Immature natural killer cell (primary cell): Measurements from ENCODE around the gene FCER2. TPM values are rescaled to one million over a fixed set of nuclear protein-coding genes. Genes with fewer than 3 reads are reported as not detected.
"Not testable (repeated sequence)": the region's sequence is repeated elsewhere in the genome, so short reads cannot be mapped to it uniquely, and the experiment has no call there.

Source experiments
- DNase-seq, 3 donors: peaks; one replicate each; pipeline ENCODE4 v3.0.0; 2022; ENCODE audit warnings: mixed read lengths in 1 of 3
- H3K27ac Mint-ChIP-seq, 6 donors: one replicate each; pipeline ENCODE4 v1.8.0; 2020; ENCODE audit warnings: mixed read lengths in 6 of 6, mild to moderate bottlenecking in 5 of 6, inconsistent platforms in 4 of 6, moderate library complexity in 3 of 6
- H3K27me3 Mint-ChIP-seq, 3 donors: one replicate each; pipeline ENCODE4 v1.8.0; 2020 to 2021; ENCODE audit warnings: low read depth in 3 of 3, mild to moderate bottlenecking in 3 of 3, mixed read lengths in 3 of 3, moderate library complexity in 3 of 3, inconsistent platforms in 1 of 3
- H3K36me3 Mint-ChIP-seq, 3 donors: one replicate each; pipeline ENCODE4 v1.8.0; 2020; ENCODE audit warnings: mixed read lengths in 3 of 3, inconsistent platforms in 2 of 3, mild to moderate bottlenecking in 2 of 3
- H3K4me1 Mint-ChIP-seq, 2 donors: one replicate each; pipeline ENCODE4 v1.8.0; 2020; ENCODE audit warnings: inconsistent platforms in 2 of 2, mild to moderate bottlenecking in 2 of 2, mixed read lengths in 2 of 2, moderate library complexity in 1 of 2
- H3K4me3 Mint-ChIP-seq, 5 donors: one replicate each; pipeline ENCODE4 v1.8.0; 2020; ENCODE audit warnings: mild to moderate bottlenecking in 5 of 5, mixed read lengths in 5 of 5, inconsistent platforms in 3 of 5, moderate library complexity in 3 of 5
- H3K9me3 Mint-ChIP-seq, 6 donors: one replicate each; pipeline ENCODE4 v1.8.0; 2020; ENCODE audit warnings: mild to moderate bottlenecking in 6 of 6, mixed read lengths in 6 of 6, inconsistent platforms in 4 of 6, moderate library complexity in 3 of 6
- polyA plus RNA-seq, 3 donors: library from polyadenylated mRNA; unstranded; fragments of 300-500 nt; fragmentation: Illumina TruSeq; gene quantifications; one replicate each; pipeline ENCODE4 v1.2.3, GENCODE V29; 2021

The FCER2 gene, protein sequence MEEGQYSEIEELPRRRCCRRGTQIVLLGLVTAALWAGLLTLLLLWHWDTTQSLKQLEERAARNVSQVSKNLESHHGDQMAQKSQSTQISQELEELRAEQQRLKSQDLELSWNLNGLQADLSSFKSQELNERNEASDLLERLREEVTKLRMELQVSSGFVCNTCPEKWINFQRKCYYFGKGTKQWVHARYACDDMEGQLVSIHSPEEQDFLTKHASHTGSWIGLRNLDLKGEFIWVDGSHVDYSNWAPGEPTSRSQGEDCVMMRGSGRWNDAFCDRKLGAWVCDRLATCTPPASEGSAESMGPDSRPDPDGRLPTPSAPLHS
- under 1 TPM in 2 of 3 donors, not detected in 1; 0.29 to 0.50 TPM for polyA plus RNA-seq

DNA sequence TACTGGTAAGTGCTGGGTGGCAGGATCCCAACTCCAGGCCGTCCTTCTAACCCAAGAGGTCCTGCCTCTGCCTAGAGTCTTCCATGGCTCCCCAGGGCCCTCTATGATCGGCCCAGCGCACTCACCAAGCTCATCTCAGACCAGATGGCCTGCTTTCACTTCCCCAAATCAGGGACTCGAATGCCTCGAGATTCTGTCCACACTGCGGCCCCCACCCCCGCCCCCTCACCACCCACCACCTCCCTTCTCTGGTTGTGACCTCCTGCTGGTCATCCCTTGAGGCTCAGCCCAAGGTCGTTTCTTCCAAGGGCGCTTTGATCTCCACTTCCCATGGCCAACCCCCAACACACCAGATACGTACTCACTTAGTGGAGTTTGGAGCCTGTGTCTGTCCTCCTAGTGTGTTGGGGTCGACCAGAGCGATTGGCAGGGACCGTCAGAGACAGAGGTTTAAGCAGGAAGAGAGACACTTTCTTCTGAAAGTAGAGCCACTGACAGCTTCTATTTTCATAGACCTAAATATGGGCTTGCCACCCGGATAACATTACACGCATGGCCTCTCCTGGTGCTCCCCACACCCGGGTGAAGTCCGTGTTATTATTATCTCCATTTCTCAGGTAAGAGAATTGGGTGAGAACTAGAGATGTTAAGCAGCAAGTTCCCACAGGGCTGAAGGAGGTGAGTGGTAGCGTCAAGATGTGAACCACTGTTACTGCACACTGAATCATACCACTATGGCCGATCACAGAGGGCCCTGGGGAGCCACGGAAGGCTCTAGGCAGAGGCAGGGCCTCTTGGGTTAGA is at the start of gene FCER2:
TSS of gene FCER2 (minus strand) at position 478 of the 804 bp plus-strand sequence. CDS start 2,371 bp downstream, outside the sequence.
- Mint-ChIP-seq H3K4me1 (peaks cover 14 to 15% of the 10 kb centered on the region in 2 donors), H3K4me3 (no peak within 1 kb of the TSS)

DNA sequence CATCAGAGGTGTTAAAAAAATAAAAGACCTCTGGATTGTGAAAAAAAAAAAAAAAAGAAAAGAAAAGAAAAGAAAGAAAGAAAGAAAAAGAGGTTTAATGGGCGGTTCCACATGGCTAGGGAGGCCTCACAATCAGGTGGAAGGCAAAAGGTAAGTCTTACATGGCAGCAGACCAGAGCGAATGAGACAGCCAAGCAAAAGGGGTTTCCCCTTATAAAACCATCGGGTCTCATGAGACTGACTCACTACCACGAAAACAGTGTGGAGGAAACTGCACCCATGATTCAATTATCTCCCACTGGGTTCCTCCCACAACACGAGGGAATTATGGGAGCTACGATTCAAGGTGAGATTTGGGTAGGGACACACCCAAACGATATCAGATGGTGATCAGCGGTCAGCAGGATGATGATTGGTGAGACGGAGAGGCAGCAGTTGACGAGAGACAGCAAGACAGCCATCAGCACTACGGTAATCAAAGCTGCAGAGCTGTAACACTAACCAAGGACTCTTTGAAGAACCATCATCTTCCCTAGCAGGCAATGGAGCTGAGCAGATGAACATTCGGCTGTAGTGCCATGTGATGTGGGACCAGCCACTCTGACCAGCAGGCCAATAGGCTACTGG is 49.3 kb upstream of the FCER2 start:
- H3K9me3 Mint-ChIP-seq, result peaks cover 3 to 9% (median 4%) of the 10 kb centered on the region in 6 donors
- H3K4me3 Mint-ChIP-seq, result no peak overlapping the region
- no peaks in the 10 kb centered on the region for H3K36me3 Mint-ChIP-seq
- DNase-seq, result no peak
- no peaks in the 10 kb centered on the region for H3K4me1 Mint-ChIP-seq
- H3K27me3 Mint-ChIP-seq, result peaks cover 2 to 14% (median 3%) of the 10 kb centered on the region in 3 donors
- H3K27ac Mint-ChIP-seq, result peak overlapping the region in 1 of 6 donors; percentile 13

More for the DNA sequence above, at the start of gene FCER2:
- Mint-ChIP-seq H3K36me3 (no peaks in the 10 kb centered on the region), H3K27ac (no peak within 1 kb of the TSS), H3K9me3 (peaks cover 0 to 2% (median 0%) of the 10 kb centered on the region in 6 donors), H3K27me3 (peaks cover 10 to 22% (median 17%) of the 10 kb centered on the region in 3 donors)
- no peak for DNase-seq

DNA sequence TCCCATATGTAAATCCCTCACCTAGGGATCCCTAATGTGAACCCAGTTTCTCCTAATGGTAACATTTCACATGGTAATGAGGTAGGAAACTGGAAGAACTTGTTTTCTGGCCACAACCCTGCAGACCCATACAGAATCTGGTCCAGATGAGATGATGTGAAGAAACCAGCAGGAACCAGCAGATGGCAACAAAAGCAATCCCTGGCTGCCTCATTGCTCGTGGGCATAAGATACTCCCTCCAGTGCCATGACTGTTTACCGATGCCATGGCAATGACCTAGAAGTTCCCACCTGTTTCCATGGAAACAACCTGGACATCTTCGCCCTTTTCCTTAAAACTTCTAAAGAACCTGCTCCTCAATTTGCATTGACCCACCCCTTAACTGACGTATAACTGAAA is 46.8 kb upstream of the FCER2 start:
- H3K4me3 Mint-ChIP-seq, result no peak overlapping the region
- H3K9me3 Mint-ChIP-seq, result peaks cover 0 to 3% (median 0%) of the 10 kb centered on the region in 6 donors
- no peak overlapping the region for H3K27ac Mint-ChIP-seq
- no peak for DNase-seq
- peaks cover 5 to 13% (median 7%) of the 10 kb centered on the region in 3 donors for H3K27me3 Mint-ChIP-seq
- no peaks in the 10 kb centered on the region for H3K4me1 Mint-ChIP-seq
- no peaks in the 10 kb centered on the region for H3K36me3 Mint-ChIP-seq

DNA sequence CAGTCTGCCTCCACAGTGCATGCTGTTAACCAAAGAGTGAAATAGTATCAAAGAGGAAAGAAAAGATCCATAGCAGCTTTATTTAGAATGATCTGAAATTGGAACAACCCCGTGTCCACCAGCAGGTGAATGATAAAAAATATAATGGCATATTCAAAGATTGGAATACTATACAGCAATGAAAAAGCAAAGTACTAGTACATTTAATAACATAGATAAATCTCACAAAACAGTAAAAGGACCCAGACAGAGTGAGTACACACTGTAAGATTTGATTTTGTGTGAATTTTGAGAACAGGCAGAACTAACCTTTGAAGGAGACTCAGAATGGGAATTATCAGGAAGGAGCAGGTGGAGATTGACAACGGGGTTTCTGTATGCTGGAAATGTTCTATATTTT is 46.2 kb upstream of the FCER2 start:
- no peak for DNase-seq
- Mint-ChIP-seq H3K9me3 (peaks cover 0 to 3% (median 0%) of the 10 kb centered on the region in 6 donors), H3K27ac (no peak overlapping the region), H3K4me3 (no peak overlapping the region), H3K27me3 (peaks cover 4 to 11% (median 11%) of the 10 kb centered on the region in 3 donors), H3K4me1 (no peaks in the 10 kb centered on the region), H3K36me3 (no peaks in the 10 kb centered on the region)

DNA sequence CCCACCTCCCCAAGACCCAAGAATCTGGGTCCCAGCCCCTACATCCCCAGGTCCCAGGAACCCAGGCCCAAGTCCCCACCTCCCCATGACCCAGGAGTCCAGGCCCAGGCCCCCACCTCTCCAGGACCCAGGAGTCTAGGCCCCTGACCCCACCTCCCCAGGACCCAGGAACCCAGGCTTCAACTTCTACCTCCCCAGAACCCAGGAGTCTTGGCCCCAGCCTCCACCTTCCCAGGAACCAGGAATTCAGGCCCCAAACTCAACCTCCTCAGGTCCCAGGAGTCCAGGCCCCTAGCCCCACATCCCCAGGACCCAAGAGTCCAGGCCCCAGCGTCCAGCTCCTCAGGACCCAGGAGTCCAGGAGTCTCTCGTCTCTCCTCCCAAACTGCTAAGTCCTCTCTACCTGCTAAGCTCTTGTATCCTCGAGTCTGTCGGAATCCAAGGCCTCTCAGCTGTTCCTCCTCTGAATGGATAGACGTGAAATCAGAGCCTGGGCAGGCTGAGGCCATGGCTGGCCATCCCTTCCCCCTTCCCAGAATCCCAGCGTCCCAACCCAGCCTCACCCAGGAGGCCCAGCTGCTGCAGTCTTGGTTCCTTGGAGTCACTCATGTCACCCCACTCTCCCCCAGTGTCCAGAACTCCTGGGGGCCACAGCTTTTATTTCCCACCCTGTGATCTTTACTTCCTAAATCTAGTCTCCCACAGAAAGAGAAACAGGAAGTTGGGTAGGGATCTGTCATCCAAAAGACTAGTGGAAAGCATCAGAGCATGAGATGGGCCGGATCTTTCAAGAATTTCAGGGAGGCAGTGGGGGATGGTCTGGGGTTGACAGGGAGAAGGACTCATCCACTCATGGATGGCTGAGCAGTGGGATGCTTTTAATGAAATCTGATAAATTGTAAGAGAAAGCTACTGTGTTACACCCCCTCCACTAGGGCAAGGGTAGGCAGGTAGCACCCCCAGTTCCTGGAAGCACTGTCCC is 45.3 kb upstream of the FCER2 start, which contains the start of gene CD209:
TSS of gene CD209 (minus strand) at position 632 of the 982 bp plus-strand sequence. CDS start at position 609, 23 bp downstream.
- H3K4me3 Mint-ChIP-seq, result no peak within 1 kb of the TSS
- H3K4me1 Mint-ChIP-seq, result no peaks in the 10 kb centered on the region
- no peak within 1 kb of the TSS for H3K27ac Mint-ChIP-seq
- DNase-seq, result no peak
- peaks cover 4 to 12% (median 11%) of the 10 kb centered on the region in 3 donors for H3K27me3 Mint-ChIP-seq
- H3K36me3 Mint-ChIP-seq, result no peaks in the 10 kb centered on the region
- H3K9me3 Mint-ChIP-seq, result peaks cover 0 to 3% (median 0%) of the 10 kb centered on the region in 6 donors

DNA sequence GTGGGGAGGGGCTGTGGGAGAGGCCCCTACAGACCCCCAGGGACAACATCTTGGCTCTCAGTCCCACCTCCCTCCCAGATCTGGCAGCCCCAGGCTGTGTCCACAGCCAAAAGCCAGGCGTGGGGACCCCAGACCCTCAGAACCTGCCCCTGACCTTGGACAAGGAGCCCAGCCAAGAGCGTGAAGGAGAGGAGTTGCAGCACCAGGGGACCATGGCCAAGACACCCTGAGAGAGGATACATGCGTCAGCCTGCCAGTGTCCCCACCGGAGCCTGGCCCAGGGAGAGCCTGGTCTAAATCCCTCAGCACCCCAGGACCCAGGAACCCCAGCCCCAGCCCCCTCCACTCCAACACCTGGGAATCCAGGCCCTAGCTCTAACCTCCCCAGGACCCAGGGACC is 44.4 kb upstream of the FCER2 start:
- not testable (repeated sequence) for H3K4me1 Mint-ChIP-seq, H3K27ac Mint-ChIP-seq, H3K9me3 Mint-ChIP-seq, H3K4me3 Mint-ChIP-seq, H3K36me3 Mint-ChIP-seq, DNase-seq
- H3K27me3 Mint-ChIP-seq, result peaks cover 4 to 12% (median 11%) of the 10 kb centered on the region in 3 donors

DNA sequence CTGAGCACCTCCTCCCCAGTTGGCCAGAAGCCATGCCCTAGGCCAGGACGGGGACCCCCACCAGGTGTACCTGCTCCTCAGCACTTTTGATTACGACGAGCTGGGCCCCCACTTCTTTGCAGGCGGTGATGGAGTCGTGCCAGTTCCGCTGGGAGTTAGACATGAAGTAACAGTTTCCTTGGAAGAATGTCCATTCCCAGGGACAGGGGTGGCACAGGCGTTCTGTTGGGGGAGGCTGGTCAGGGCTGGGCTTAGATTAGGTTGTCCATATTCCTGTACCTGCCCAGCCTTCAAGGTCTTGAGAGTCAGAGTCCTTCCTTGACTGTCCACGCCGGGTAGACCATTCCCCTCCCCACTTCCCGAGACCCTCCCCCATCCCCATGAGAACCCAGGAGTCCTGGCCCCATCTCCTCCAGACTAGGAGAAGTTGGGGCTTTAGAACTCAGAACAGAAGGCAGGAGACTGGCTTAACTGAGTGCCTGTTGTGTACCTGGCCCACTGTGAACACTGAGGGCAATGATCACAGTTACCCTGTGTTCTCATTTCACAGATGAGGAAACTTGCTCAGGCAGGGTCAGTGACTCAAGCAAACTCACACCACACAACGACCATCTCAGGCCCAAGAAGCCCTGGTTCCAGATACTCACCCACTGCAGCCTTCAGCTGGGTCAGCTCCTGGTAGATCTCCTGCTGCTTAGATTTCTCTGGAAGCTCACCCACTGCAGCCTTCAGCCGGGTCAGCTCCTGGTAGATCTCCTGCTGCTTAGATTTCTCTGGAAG is 43.1 kb upstream of the FCER2 start:
- DNase-seq, result no peak
- peaks cover 5 to 10% (median 8%) of the 10 kb centered on the region in 3 donors for H3K27me3 Mint-ChIP-seq
- no peaks in the 10 kb centered on the region for H3K36me3 Mint-ChIP-seq
- no peaks in the 10 kb centered on the region for H3K4me1 Mint-ChIP-seq
- no peak overlapping the region for H3K4me3 Mint-ChIP-seq
- no peak overlapping the region for H3K27ac Mint-ChIP-seq
- peaks cover 0 to 1% (median 0%) of the 10 kb centered on the region in 6 donors for H3K9me3 Mint-ChIP-seq

DNA sequence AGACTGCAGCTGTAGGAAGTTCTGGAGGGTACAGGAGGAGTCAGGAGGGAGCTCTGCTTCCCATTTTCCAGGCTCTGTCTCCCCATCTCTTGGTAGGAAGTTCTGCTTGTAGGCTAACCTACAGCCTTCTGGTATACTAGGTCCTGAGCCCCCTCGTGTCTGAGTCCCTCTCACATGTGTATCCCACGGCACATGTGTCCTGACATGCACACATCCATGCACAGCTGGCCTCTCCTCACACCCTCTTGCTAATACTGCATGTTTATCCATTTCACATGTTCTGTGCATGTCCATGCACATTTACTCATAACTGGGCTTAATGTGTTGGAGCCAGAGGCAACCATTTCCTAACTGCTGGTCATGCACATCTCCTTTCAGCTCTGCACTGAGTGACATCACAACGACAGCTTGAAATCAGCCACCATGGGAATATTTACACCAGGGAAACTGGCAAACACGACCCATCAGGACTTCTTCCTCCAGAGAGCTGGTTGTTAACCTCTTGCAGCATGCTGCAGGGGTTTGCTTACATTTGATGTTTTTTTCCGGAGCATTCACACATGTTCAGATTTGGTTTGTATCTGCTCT is 42.4 kb upstream of the FCER2 start:
- H3K4me1 Mint-ChIP-seq, result no peaks in the 10 kb centered on the region
- H3K9me3 Mint-ChIP-seq, result peaks cover 0 to 1% (median 0%) of the 10 kb centered on the region in 6 donors
- no peak for DNase-seq
- peaks cover 5 to 10% (median 8%) of the 10 kb centered on the region in 3 donors for H3K27me3 Mint-ChIP-seq
- no peak overlapping the region for H3K4me3 Mint-ChIP-seq
- no peak overlapping the region for H3K27ac Mint-ChIP-seq
- H3K36me3 Mint-ChIP-seq, result no peaks in the 10 kb centered on the region

DNA sequence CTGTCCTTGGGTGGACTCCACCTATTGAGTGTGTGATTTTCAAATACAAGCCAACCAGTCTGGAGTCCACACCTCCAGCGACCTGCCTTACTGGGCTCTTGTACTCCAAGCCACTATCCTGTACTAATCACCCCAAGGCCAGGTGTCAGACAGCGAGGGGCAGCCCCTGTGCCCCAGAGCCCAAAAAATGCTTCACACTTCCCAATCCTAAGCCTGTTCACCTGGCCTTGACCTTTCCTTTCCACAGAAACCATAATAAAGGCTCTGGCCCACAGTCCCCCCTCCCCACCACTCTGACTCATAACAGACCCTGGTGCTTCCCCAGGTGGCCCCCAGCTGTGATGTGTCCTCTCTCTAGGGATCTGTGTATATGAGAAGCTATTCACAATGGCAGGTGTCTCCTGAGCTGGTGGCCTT is 41.5 kb upstream of the FCER2 start:
- peaks cover 5 to 12% (median 6%) of the 10 kb centered on the region in 3 donors for H3K27me3 Mint-ChIP-seq
- peaks cover 0 to 1% (median 0%) of the 10 kb centered on the region in 6 donors for H3K9me3 Mint-ChIP-seq
- no peaks in the 10 kb centered on the region for H3K36me3 Mint-ChIP-seq
- H3K4me1 Mint-ChIP-seq, result no peaks in the 10 kb centered on the region
- peak overlapping the region in 1 of 6 donors; percentile 24 for H3K27ac Mint-ChIP-seq
- no peak overlapping the region for H3K4me3 Mint-ChIP-seq
- no peak for DNase-seq

DNA sequence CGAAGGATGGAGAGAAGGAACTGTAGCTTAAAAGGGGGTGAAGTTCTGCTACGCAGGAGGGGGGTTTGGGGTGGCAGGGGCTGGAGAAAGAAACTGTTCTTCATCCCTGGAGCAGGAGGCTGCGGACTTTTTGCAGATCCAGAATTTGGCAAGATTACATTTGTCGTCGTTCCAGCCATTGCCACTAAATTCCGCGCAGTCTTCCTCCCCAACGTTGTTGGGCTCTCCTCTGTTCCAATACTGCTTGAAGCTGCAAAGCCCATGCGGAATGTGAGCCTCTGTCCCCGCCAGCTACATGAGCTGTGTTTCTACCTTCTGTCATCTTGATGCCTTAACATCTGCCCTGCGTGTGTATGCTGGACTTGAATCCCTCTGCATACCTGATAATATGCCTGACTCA is 41.1 kb upstream of the FCER2 start:
- peak overlapping the region in 1 of 6 donors; percentile 24 for H3K27ac Mint-ChIP-seq
- DNase-seq, result no peak
- no peaks in the 10 kb centered on the region for H3K4me1 Mint-ChIP-seq
- peaks cover 5 to 12% (median 6%) of the 10 kb centered on the region in 3 donors for H3K27me3 Mint-ChIP-seq
- no peaks in the 10 kb centered on the region for H3K36me3 Mint-ChIP-seq
- H3K9me3 Mint-ChIP-seq, result peaks cover 0 to 1% (median 0%) of the 10 kb centered on the region in 6 donors
- H3K4me3 Mint-ChIP-seq, result no peak overlapping the region

DNA sequence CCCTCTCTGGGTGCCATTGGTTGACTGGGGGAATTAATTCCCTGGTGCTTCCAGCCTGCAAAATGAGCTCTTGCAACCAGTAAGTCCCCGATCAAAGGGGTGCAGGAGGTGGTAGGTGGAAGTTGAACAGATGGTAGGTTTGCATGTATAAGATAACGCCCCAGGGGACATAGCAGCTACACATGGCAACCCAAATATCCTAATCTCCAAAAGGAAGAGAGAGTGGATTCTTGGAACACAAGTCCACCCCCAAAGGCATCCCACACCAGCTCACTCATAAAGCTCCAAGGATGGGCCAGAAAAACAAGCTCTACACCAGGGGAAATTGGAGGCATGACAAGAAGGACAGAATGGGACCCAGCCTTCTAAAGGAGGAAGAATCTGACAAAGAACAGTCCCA is 40.6 kb upstream of the FCER2 start:
- Mint-ChIP-seq H3K4me3 (no peak overlapping the region), H3K36me3 (no peaks in the 10 kb centered on the region), H3K27me3 (peaks cover 5 to 12% (median 6%) of the 10 kb centered on the region in 3 donors), H3K27ac (no peak overlapping the region), H3K4me1 (no peaks in the 10 kb centered on the region), H3K9me3 (no peaks in the 10 kb centered on the region)
- no peak for DNase-seq

DNA sequence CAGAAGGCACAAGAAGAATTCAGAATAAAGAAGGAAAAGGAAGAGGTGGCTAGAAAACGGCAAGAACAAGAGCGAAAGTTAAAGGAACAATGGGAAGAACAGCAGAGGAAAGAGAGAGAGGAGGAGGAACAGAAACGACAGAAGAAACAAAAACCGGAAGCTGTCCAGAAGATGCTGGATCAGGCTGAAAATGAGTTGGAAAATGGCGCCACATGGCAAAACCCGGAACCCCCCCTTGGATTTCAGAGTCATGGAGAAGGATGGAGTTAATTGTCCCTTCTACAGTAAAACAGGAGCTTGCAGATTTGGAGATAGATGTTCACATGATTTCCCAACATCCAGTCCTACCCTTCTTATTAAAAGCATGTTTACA is 38.7 kb upstream of the FCER2 start:
- no peak overlapping the region for H3K27ac Mint-ChIP-seq
- no peaks in the 10 kb centered on the region for H3K36me3 Mint-ChIP-seq
- H3K9me3 Mint-ChIP-seq, result no peaks in the 10 kb centered on the region
- H3K4me1 Mint-ChIP-seq, result no peaks in the 10 kb centered on the region
- peaks cover 6 to 12% (median 9%) of the 10 kb centered on the region in 3 donors for H3K27me3 Mint-ChIP-seq
- DNase-seq, result no peak
- H3K4me3 Mint-ChIP-seq, result no peak overlapping the region
